ENCODE data around the gene TUBGCP6.

- TF ChIP-seq ZFP3 (CRISPR knock-in tag; IDR thresholded peaks at IDR 0.05) (no peak), PPARA (CRISPR knock-in tag; IDR thresholded peaks at IDR 0.05; ENCODE audit: borderline replicate concordance) (no peak), ARNTL (CRISPR knock-in tag; IDR thresholded peaks at IDR 0.05; ENCODE audit: borderline replicate concordance, low read depth) (no peak), ESRRG (CRISPR knock-in tag; IDR thresholded peaks at IDR 0.05) (no peak), ZC3H10 (CRISPR knock-in tag; IDR thresholded peaks at IDR 0.05) (no peak), CSRNP3 (CRISPR knock-in tag; IDR thresholded peaks at IDR 0.05) (no peak), ZNF8 (CRISPR knock-in tag; IDR thresholded peaks at IDR 0.05) (no peak), ISL1 (CRISPR knock-in tag; IDR thresholded peaks at IDR 0.05) (no peak)
- TF ChIP-seq, protein P1, sequence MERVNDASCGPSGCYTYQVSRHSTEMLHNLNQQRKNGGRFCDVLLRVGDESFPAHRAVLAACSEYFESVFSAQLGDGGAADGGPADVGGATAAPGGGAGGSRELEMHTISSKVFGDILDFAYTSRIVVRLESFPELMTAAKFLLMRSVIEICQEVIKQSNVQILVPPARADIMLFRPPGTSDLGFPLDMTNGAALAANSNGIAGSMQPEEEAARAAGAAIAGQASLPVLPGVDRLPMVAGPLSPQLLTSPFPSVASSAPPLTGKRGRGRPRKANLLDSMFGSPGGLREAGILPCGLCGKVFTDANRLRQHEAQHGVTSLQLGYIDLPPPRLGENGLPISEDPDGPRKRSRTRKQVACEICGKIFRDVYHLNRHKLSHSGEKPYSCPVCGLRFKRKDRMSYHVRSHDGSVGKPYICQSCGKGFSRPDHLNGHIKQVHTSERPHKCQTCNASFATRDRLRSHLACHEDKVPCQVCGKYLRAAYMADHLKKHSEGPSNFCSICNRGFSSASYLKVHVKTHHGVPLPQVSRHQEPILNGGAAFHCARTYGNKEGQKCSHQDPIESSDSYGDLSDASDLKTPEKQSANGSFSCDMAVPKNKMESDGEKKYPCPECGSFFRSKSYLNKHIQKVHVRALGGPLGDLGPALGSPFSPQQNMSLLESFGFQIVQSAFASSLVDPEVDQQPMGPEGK (CRISPR knock-in tag; IDR thresholded peaks at IDR 0.05; ENCODE audit: borderline replicate concordance): no peak
- TF ChIP-seq, protein P2, sequence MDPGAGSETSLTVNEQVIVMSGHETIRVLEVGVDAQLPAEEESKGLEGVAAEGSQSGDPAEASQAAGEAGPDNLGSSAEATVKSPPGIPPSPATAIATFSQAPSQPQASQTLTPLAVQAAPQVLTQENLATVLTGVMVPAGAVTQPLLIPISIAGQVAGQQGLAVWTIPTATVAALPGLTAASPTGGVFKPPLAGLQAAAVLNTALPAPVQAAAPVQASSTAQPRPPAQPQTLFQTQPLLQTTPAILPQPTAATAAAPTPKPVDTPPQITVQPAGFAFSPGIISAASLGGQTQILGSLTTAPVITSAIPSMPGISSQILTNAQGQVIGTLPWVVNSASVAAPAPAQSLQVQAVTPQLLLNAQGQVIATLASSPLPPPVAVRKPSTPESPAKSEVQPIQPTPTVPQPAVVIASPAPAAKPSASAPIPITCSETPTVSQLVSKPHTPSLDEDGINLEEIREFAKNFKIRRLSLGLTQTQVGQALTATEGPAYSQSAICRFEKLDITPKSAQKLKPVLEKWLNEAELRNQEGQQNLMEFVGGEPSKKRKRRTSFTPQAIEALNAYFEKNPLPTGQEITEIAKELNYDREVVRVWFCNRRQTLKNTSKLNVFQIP (CRISPR knock-in tag; IDR thresholded peaks at IDR 0.05; ENCODE audit: borderline replicate concordance, low read depth): no peak
These were observed 4.8 kb upstream of the TUBGCP6 start for GRCh38 chr22:50249341-50250248.

All from SK-N-SH treated with all-trans-retinoic acid at 6 μM for 48 hours (cell line).